HG03095 (cell line): ENCODE results near the gene IFNL1.
"Not testable (repeated sequence)": the region's sequence is repeated elsewhere in the genome, so short reads cannot be mapped to it uniquely, and the experiment has no call there.

Experiments
- ATAC-seq: cut with Tn5 transposase; IDR thresholded peaks from one replicate; pipeline ENCODE4 v1.9.1; 2021; ENCODE audit warnings: moderate library complexity; ENCODE audit not compliant: unreplicated experiment

Gene IFNL1

GRCh38 chr19:39328046-39328705 lies 32.0 kb downstream of the IFNL1 start:
- ATAC-seq: no peak

- no peak for ATAC-seq
These were observed 33.7 kb downstream of the IFNL1 start for GRCh38 chr19:39329948-39330347.

GRCh38 chr19:39332293-39332692 lies 36.1 kb downstream of the IFNL1 start:
- ATAC-seq: no peak

- ATAC-seq: not testable (repeated sequence)
These were observed 36.5 kb downstream of the IFNL1 start for GRCh38 chr19:39332738-39333137.

- no peak for ATAC-seq
These were observed 37.3 kb downstream of the IFNL1 start for GRCh38 chr19:39333507-39333906.

- no peak for ATAC-seq
These were observed 38.3 kb downstream of the IFNL1 start for GRCh38 chr19:39334444-39334976.

GRCh38 chr19:39335168-39335548 lies 39.0 kb downstream of the IFNL1 start:
- ATAC-seq: peak; percentile 19

GRCh38 chr19:39336483-39336882 lies 40.3 kb downstream of the IFNL1 start:
- no peak for ATAC-seq

- ATAC-seq: no peak
These were observed 43.5 kb downstream of the IFNL1 start for GRCh38 chr19:39339674-39340073.

GRCh38 chr19:39340156-39340555 lies 43.9 kb downstream of the IFNL1 start:
- ATAC-seq: not testable (repeated sequence)

- ATAC-seq: no peak
These were observed 45.0 kb downstream of the IFNL1 start for GRCh38 chr19:39341129-39341718.

- ATAC-seq: peak; percentile 81
These were observed 45.8 kb downstream of the IFNL1 start, which contains the start of gene SAMD4B for GRCh38 chr19:39341719-39342604. TSS of gene SAMD4B (plus strand) at chr19:39342421. CDS start at chr19:39356894, 14,473 bp downstream.

GRCh38 chr19:39342647-39343305 lies 46.6 kb downstream of the IFNL1 start:
- no peak for ATAC-seq

GRCh38 chr19:39345956-39346355 lies 49.7 kb downstream of the IFNL1 start:
- no peak for ATAC-seq

GRCh38 chr19:39347332-39348164 lies 51.3 kb downstream of the IFNL1 start:
- no peak for ATAC-seq
